ENCODE results near the gene OSTC.

The OSTC gene

DNA sequence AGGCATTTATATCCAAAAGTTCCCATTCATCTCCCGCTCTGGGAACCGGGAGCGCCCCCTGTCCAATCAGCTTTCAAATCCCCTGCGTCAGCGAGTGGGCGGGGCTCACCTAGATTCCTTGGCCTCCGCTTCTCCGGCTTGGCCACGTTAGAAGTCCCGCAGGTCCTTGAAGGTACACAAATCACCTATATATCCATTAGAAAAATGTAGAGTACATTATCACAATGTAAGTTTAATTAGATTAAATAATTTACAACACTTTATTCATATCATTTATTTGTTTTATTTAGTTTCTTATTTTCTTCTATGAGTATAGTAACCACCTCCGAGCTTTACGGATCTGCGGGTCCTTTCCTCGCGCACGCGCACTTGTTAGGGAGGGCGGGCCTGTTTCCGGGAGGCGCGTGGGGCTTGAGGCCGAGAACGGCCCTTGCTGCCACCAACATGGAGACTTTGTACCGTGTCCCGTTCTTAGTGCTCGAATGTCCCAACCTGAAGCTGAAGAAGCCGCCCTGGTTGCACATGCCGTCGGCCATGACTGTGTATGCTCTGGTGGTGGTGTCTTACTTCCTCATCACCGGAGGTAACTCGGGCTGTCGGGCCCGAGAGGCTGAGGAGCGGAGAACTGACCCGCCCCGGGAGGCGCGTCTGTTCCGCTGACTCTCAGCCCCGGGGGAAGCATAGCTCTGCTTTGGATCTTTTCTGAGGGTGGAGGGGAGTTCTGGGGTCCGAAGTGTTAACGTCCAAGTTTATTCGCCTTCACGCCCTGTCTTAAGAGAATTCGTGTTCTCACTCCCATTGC lies at the start of gene OSTC:
Gene OSTC, plus strand, starts transcription at position 388 of the 802 bp plus-strand sequence. Its CDS starts 57 bp downstream, at position 445.
- peak; percentile 93 for DNase-seq
- in situ Hi-C loops (cut with HindIII; ENCODE audit: low pct_ligation_motif_present, low pct_unique_long_range_greater_than_20kb, low sequenced_read_pairs): no loop called here

DNA sequence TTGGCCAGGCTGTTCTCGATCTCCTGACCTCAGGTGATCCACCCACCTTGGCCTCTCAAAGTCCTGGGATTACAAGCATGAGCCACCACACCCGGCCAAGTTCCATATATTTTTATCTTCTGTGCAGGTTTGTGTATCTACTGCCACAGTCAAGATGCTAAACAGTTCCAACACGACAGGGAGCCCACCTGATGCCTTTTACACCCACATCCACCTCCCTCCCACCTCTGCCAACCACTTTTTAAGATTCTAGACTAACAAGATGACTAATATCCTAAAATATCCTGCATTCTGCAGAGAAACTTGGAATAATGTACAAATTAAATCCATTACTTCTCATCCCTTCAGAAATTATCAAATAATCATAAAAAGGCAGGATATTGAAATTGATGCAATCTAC lies 49.3 kb upstream of the OSTC start:
- no peak for DNase-seq
- in situ Hi-C loops (cut with HindIII; ENCODE audit: low pct_ligation_motif_present, low pct_unique_long_range_greater_than_20kb, low sequenced_read_pairs): no loop called here

DNA sequence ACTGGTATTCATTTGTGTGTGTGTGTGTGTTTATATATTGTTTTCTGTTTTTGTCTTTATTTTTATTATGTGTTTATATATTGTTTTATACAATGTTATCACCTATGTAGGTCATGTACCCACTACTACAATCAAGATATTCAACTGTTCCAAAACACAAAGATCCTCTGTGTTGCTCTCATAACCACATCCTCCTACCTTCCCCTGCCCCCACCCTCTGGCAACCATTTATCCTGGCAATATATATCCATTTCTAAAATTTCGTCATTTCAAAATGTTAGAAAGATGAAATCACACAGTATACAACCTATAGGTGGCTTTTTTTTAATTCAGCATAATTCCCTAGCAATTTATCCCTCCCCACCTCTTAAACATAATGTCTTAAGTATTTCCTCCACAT lies 48.9 kb upstream of the OSTC start:
- no peak for DNase-seq
- in situ Hi-C loops (cut with HindIII; ENCODE audit: low pct_ligation_motif_present, low pct_unique_long_range_greater_than_20kb, low sequenced_read_pairs): no loop called here

DNA sequence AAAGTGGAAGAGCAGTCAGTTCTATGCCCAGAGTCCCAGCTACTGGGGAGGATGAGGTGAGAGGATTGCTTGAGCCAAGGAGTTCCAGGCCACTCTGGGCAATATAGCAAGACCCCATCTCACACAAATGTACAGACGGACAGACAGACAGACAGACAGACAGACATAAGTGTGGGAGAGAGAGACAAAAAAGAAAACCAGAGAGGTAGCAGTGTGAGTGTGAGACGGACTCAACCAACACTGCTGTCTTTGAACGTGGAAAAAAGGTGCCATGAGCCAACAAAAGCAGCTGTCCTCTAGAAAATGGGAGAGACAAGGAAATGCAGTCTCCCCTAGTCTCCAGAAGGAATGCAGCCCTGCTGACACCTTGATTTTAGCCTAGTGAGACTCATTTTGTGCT lies 48.2 kb upstream of the OSTC start:
- in situ Hi-C loops (cut with HindIII; ENCODE audit: low pct_ligation_motif_present, low pct_unique_long_range_greater_than_20kb, low sequenced_read_pairs): no loop called here
- no peak for DNase-seq

DNA sequence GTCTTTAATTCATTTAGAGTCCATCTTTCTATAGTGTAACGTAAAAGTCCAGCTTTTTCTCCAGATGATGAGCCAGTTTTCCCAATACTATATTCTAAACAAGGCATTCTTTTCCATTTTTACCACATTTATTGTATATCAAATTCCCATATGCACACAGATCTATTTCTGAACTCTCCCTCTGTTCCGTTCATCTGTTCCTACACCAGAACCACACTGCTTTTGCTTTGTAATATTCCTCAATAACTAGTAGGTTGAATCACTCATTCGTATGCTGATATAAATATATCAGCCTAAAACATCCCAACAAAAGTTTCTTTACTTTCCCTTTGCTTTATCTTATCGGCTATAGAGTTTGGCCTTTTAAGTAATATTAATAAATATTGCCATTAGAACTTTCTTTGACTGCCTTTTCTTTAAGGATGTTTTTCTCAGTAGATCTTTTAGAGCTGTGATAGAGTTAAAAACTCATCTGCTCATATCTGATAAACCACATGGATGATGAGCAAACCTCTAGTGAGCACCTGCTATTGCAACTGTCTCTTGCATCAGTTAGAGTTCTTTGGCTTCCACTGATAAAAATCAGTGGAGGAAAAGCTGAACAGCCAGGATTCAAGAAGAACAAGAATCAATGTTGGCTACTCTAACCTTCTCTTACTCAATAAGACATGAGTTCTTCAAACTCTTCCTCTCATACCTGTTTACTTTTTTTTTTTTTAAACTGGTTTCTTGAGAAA lies 43.2 kb upstream of the OSTC start:
- in situ Hi-C loops (cut with HindIII; ENCODE audit: low pct_ligation_motif_present, low pct_unique_long_range_greater_than_20kb, low sequenced_read_pairs): no loop called here
- DNase-seq: no peak

DNA sequence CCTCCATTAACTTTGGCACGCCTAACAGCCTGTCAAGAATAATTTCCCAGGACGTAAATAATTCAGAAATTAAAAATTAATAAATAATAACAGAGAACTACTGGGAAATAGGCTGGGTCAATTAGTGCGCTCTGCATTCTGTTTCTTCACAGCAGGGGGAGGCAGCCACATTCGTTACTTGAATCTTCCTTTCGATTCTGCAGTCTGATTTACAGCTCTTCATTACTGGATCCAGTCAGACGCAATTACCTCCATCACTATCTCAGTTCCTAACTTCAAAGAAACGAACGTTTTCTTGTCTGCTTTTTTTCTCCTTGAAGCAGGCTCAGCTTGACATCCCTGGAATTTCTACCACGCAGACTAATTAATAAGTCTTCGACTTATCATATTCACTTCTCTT lies 39.0 kb upstream of the OSTC start:
- DNase-seq: no peak
- in situ Hi-C loops (cut with HindIII; ENCODE audit: low pct_ligation_motif_present, low pct_unique_long_range_greater_than_20kb, low sequenced_read_pairs): no loop called here

DNA sequence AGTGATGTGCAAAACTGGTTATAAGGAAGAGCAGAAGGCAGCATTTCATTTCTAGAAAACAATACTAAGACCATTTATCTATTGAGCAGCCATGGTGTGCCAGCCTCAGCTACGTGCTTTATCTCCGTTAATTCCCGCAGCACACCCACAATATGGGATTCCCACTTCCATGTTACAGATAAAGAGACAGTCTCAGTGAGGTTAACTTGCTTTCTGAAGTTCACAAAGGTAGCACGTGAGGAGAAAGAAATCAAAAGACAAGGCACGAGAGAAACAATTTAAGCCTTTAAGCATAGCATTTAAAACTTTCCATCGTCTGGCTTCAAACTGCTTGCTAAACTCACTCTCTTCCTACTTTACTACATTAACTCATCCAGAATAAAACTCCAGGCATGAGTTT lies 38.0 kb upstream of the OSTC start:
- no peak for DNase-seq
- in situ Hi-C loops (cut with HindIII; ENCODE audit: low pct_ligation_motif_present, low pct_unique_long_range_greater_than_20kb, low sequenced_read_pairs): no loop called here

DNA sequence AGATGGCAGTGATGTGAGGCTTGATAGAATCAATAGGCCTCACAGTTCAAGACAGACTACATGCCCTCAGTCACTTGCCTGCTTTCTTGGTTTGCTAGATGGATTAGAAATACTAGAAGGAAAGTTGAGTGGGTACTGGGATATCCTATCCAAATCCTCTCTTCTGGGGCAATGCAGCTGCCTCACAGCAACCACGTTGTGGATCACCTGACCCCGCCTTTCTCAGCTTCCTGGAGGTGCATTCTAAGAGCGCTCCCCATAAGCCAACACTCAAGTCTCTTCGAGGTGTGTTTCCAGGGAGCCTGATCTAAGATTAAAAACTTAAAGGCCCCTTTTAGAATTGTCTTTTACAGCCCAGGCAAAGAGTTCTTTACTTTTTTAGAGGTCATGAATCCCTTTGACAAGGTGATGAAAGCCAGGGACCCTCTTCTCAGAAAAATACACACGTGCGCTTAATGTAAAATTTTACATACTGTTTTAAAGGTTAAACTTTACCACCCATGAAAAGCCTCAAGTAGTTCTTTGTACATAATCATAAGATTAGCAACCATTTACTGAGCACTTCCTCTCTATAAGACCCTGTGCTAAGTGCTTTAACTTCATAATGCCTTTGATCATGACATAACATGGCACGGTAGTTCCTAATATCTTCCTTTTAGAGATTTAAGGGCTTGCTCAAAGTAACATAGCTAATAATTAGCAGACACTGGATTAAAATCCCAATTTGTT lies 30.9 kb upstream of the OSTC start:
- DNase-seq: no peak
- in situ Hi-C loops (cut with HindIII; ENCODE audit: low pct_ligation_motif_present, low pct_unique_long_range_greater_than_20kb, low sequenced_read_pairs): no loop called here

DNA sequence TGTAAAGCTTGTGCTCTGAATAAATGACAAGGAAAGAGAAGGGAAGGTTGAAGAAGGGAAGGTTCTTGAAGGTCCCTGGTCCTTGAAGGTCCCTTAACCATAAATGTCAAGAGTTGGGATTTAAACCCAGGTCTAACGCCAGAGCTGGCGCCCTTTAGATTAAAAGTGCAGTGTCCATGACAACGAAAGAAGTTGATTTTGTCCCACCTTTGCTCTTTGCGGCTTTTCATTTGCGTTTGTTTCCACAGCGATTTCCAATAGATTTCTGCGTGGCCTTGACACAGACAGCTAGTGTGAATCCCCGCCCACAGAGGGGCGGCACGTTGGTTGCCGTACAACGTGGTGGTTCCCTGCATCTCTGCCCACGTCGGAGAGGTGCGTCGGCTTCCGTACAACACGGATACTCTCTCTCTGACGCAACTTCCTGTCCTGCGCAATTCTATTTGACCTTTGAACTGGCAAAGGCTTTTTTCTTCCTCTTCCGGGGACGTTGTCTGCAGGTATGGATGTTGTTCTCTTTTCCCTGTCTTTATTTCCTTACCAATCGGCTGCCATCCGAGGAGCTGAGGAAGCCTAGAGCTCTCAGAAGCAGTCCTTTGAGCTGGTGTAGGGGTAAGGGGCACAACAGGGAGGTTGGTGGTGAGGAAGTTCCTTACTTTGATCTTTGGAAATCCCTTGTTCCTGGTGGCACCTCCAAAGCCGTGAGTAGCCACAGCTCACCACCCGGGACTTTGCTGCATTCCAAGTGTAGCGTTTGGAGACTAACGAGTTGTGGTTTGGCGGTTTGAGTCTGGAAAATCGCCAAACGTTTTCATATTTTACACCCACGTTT lies 30.1 kb upstream of the OSTC start, which contains the start of gene RPL34:
Gene RPL34, plus strand, starts transcription at position 476 of the 832 bp plus-strand sequence. CDS start 1,384 bp downstream, outside the sequence.
- DNase-seq: peak; percentile 97
- in situ Hi-C loops (cut with HindIII; ENCODE audit: low pct_ligation_motif_present, low pct_unique_long_range_greater_than_20kb, low sequenced_read_pairs): no loop called here

DNA sequence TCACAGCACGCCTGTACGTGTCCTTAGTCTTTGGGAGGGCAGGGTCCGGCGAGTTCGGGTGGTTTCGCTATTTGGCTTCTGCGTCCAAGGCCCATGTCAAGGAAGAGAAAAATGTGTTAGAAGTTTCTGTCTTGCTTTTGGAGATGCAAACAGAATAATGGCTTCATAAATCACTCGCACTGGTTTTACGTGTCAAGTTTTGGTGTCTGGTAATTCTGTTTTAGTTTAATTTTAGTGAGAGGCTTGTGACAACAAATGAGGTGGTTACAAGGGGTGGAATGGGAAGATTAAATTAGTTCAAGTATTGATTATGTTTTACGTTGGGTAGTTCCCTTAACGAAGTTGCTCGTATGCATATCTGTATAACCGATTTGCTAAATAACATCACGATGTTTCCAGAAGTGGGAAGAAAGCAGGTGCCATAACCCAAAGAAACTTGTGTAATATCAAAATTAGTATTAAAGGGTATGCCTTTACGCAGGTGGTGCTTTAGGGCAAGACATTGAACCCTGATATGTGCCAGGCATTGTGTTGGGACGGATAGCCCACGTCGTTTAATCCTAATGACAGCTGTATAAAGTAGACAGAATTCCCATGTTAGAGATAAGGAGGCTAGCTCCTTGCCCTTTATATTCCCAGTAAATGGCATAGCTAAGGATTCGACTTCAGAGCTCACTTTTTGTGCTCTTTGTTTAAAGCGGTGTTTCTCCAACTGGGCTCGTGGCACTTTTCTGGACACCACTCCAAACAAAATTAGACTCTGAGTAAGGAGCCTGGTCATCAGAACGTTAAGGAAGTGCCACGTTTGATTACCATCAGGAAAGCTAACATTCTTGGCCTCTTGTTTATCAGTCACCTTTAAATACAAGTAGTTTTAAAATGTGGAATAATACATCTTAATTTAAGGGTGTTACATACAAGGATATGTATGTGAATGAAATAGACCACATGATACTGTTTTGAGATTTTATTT lies 29.2 kb upstream of the OSTC start:
- in situ Hi-C loops (cut with HindIII; ENCODE audit: low pct_ligation_motif_present, low pct_unique_long_range_greater_than_20kb, low sequenced_read_pairs): no loop called here
- no peak for DNase-seq

DNA sequence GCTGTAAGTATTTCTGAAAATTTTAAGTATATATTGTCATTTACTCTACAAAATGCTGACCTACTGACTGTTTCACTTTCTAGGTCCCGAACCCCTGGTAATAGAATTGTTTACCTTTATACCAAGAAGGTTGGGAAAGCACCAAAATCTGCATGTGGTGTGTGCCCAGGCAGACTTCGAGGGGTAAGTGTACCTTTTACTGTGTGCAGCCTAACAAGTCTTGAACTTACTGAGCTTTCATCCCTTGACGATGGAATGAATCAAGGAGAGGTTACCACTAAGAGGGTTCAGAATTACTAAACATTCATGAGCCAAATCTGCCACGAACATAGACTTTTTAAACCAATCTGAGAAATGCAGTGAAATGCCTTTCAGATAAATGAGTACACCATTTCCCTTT lies 28.4 kb upstream of the OSTC start:
- in situ Hi-C loops (cut with HindIII; ENCODE audit: low pct_ligation_motif_present, low pct_unique_long_range_greater_than_20kb, low sequenced_read_pairs): no loop called here
- no peak for DNase-seq

DNA sequence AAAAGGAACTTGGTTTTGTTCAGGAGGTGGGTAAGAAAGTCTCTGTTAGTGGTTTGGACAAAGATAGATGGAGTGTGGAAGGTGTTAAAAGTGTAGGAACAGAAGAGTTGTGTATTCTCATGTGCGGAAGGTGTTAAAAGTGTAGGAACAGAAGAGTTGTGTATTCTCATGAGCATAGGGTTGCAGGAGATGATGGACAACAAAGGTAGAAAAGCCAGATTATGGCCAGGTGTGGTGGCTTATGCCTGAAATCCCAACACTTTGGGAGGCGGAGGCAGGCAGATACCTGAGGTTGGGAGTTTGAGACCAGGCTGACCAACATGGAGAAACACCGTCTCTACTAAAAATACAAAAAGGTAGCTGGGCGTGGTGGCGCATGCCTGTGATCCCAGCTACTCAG lies 27.6 kb upstream of the OSTC start:
- in situ Hi-C loops (cut with HindIII; ENCODE audit: low pct_ligation_motif_present, low pct_unique_long_range_greater_than_20kb, low sequenced_read_pairs): no loop called here

DNA sequence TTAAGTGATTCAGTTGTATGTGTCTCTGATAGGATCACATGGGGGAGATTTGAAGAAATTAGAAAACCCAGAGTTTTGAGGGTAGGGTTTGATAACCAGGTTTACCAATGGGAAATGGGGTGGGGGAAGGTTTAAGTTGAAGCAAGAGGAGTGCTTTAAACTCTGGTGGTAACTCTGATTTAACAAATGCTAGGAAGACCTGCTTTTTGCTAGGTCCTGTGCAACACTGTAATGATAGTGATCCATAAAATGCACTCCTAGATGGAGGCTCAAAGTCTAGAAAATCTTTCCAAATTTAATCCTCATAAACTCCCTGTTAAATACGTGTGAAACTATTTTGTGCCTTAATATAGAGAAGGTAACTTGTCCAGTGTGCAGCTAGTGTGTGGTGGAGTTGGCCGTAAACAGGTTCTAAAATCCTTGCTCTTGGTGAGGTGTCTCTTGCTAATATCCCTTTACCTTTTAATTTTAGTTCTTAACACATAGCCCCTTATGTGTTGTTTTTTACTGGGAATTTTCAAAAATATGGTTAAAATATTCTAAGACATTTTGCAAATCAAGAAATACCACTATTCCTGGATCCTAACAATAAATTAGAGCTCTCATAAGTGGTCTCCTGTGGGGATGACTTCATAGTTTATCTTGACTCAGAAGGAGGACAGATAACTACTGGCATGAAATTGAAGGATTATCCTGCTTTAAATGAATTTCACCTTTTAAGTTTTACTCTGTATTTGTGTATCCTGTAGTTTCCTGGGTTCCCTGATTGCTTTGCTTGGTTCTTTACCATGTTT lies 25.9 kb upstream of the OSTC start:
- in situ Hi-C loops (cut with HindIII; ENCODE audit: low pct_ligation_motif_present, low pct_unique_long_range_greater_than_20kb, low sequenced_read_pairs): no loop called here
- DNase-seq: no peak

More for the DNA sequence above, 27.6 kb upstream of the OSTC start:
- no peak for DNase-seq

DNA sequence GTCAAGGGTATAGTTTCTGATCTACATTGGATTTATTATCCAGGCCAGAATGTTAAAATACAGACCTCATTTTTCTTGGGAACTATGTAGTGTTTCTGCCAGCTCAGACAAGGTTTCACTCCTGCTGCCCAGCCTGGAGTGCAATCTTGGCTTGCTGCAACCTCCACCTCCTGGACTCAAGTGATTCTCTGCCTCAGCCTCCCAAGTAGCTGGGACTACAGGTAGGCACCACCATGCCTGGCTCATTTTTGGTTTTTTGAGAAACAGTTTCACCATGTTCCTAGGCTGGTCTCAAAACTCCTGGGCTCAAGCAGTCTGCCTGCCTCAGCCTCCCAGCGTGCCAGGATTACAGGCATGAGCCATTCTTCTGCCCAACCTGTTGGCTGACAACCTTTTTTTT lies 24.3 kb upstream of the OSTC start:
- DNase-seq: no peak
- in situ Hi-C loops (cut with HindIII; ENCODE audit: low pct_ligation_motif_present, low pct_unique_long_range_greater_than_20kb, low sequenced_read_pairs): no loop called here

DNA sequence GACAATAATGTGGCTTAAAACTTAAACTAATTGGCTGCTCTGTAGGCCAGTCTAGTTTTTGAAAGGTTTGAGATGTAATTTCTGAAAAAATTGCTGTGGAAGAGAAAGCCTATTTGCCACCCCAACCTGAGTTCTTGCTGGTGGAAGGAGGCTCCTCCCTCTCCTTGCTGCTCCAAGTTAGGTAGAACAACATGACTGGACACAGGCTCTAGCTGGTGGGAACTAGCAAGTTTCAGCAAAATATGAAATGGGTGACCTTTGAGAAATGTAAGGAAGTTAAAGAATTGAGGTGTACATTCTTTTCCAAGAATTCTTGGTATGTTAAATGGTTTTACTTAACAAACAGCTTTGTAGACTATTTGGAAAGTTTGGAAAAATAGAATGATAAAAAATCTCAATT lies 22.0 kb upstream of the OSTC start:
- in situ Hi-C loops (cut with HindIII; ENCODE audit: low pct_ligation_motif_present, low pct_unique_long_range_greater_than_20kb, low sequenced_read_pairs): no loop called here
- DNase-seq: no peak

DNA sequence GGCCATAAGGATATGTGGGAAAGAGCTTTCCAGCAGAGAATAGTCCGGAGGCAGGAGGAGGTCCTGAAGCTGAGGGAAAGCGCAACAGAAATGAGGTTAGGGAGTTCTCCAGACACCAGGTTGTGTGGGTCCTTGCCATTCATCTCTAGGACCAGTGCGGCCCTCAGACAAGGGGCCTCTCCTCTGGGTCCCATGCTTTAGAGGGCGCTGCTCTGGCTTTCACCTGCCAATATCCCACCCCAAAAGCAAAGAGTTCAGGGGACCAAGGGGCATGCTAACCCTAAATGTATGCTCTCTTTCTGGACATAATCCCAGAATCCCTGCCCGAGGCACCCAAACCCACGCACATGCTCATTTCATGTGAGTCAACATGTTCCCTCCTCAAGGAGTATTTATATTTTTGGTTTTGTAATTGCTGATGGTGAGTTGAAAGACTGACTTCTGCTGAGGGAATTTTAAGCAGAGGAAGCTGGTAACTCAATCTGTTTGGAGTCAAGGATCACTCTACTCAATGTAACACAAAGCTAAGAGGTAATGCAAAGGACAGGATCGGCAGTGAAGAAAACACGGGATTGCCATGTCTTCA lies 15.2 kb upstream of the OSTC start:
- in situ Hi-C loops (cut with HindIII; ENCODE audit: low pct_ligation_motif_present, low pct_unique_long_range_greater_than_20kb, low sequenced_read_pairs): no loop called here
- no peak for DNase-seq
